ENCODE measurements around the gene CFAP299.
"Not testable (repeated sequence)": the region's sequence is repeated elsewhere in the genome, so short reads cannot be mapped to it uniquely, and the experiment has no call there.

Gene CFAP299

GRCh38 chr4:80613470-80613869 lies 277.9 kb downstream of the CFAP299 start:
- no peak for DNase-seq
- TF ChIP-seq POLR2A (IDR thresholded peaks at IDR 0.05; ENCODE audit: low read length) (no peak), GATA1 (IDR thresholded peaks at IDR 0.05; ENCODE audit: low read depth, low read length) (no peak)

- DNase-seq = no peak
- TF ChIP-seq GATA1 (IDR thresholded peaks at IDR 0.05; ENCODE audit: low read depth, low read length) = no peak
- no peak for TF ChIP-seq POLR2A (IDR thresholded peaks at IDR 0.05; ENCODE audit: low read length)
These were observed 278.8 kb downstream of the CFAP299 start for GRCh38 chr4:80614319-80614718.

- DNase-seq = no peak
These were observed 279.6 kb downstream of the CFAP299 start for GRCh38 chr4:80615099-80615498.

GRCh38 chr4:80619070-80619674 lies 283.6 kb downstream of the CFAP299 start:
- TF ChIP-seq GATA1 (IDR thresholded peaks at IDR 0.05; ENCODE audit: low read depth, low read length) (no peak), POLR2A (IDR thresholded peaks at IDR 0.05; ENCODE audit: low read length) (no peak)

More at GRCh38 chr4:80615099-80615498, 279.6 kb downstream of the CFAP299 start:
- TF ChIP-seq POLR2A (IDR thresholded peaks at IDR 0.05; ENCODE audit: low read length) = no peak
- no peak for TF ChIP-seq GATA1 (IDR thresholded peaks at IDR 0.05; ENCODE audit: low read depth, low read length)

GRCh38 chr4:80631861-80632260 lies 296.3 kb downstream of the CFAP299 start:
- no peak for TF ChIP-seq GATA1 (IDR thresholded peaks at IDR 0.05; ENCODE audit: low read depth, low read length)
- TF ChIP-seq POLR2A (IDR thresholded peaks at IDR 0.05; ENCODE audit: low read length) = no peak
- no peak for DNase-seq

More at GRCh38 chr4:80619070-80619674, 283.6 kb downstream of the CFAP299 start:
- DNase-seq = no peak

GRCh38 chr4:80637190-80637589 lies 301.7 kb downstream of the CFAP299 start:
- TF ChIP-seq POLR2A (IDR thresholded peaks at IDR 0.05; ENCODE audit: low read length) = no peak
- TF ChIP-seq GATA1 (IDR thresholded peaks at IDR 0.05; ENCODE audit: low read depth, low read length) = no peak
- no peak for DNase-seq

- TF ChIP-seq GATA1 (IDR thresholded peaks at IDR 0.05; ENCODE audit: low read depth, low read length) = no peak
- no peak for TF ChIP-seq POLR2A (IDR thresholded peaks at IDR 0.05; ENCODE audit: low read length)
- no peak for DNase-seq
These were observed 310.5 kb downstream of the CFAP299 start for GRCh38 chr4:80646061-80646460.

GRCh38 chr4:80655662-80656061 lies 320.1 kb downstream of the CFAP299 start:
- TF ChIP-seq POLR2A (IDR thresholded peaks at IDR 0.05; ENCODE audit: low read length) (no peak), GATA1 (IDR thresholded peaks at IDR 0.05; ENCODE audit: low read depth, low read length) (no peak)
- DNase-seq = no peak

- not testable (repeated sequence) for DNase-seq
These were observed 334.6 kb downstream of the CFAP299 start for GRCh38 chr4:80670118-80670517.

GRCh38 chr4:80678413-80678812 lies 342.9 kb downstream of the CFAP299 start:
- no peak for DNase-seq
- TF ChIP-seq POLR2A (IDR thresholded peaks at IDR 0.05; ENCODE audit: low read length) (no peak), GATA1 (IDR thresholded peaks at IDR 0.05; ENCODE audit: low read depth, low read length) (no peak)

GRCh38 chr4:80680934-80681333 lies 345.4 kb downstream of the CFAP299 start:
- no peak for DNase-seq
- TF ChIP-seq GATA1 (IDR thresholded peaks at IDR 0.05; ENCODE audit: low read depth, low read length) = no peak
- no peak for TF ChIP-seq POLR2A (IDR thresholded peaks at IDR 0.05; ENCODE audit: low read length)

- TF ChIP-seq GATA1 (IDR thresholded peaks at IDR 0.05; ENCODE audit: low read depth, low read length) (no peak), POLR2A (IDR thresholded peaks at IDR 0.05; ENCODE audit: low read length) (no peak)
- no peak for DNase-seq
These were observed 349.7 kb downstream of the CFAP299 start for GRCh38 chr4:80685214-80685613.

GRCh38 chr4:80687736-80688135 lies 352.2 kb downstream of the CFAP299 start:
- DNase-seq = not testable (repeated sequence)

GRCh38 chr4:80694171-80694570 lies 358.6 kb downstream of the CFAP299 start:
- DNase-seq = no peak
- no peak for TF ChIP-seq GATA1 (IDR thresholded peaks at IDR 0.05; ENCODE audit: low read depth, low read length)
- no peak for TF ChIP-seq POLR2A (IDR thresholded peaks at IDR 0.05; ENCODE audit: low read length)

GRCh38 chr4:80705311-80705710 lies 369.8 kb downstream of the CFAP299 start:
- TF ChIP-seq POLR2A (IDR thresholded peaks at IDR 0.05; ENCODE audit: low read length) = no peak
- TF ChIP-seq GATA1 (IDR thresholded peaks at IDR 0.05; ENCODE audit: low read depth, low read length) = no peak
- DNase-seq = no peak
